ENCODE results near the gene GOLGA6L6.
"Not testable (repeated sequence)": the region's sequence is repeated elsewhere in the genome, so short reads cannot be mapped to it uniquely, and the experiment has no call there.

GOLGA6L6 gene
- total RNA-seq: 0 reads per million in 2 experiments

- not testable (repeated sequence) for DNase-seq (ENCODE audit: low read depth)
Observed at GRCh38 chr15:20541700-20542099, at the start of gene GOLGA6L6. Gene GOLGA6L6, minus strand, starts transcription at chr15:20541800. Its CDS starts 91 bp downstream, at chr15:20541709.

- DNase-seq (ENCODE audit: low read depth): not testable (repeated sequence)
Observed at GRCh38 chr15:20590069-20590468, 48.5 kb upstream of the GOLGA6L6 start.

GRCh38 chr15:20586821-20587220, 45.2 kb upstream of the GOLGA6L6 start:
- DNase-seq (ENCODE audit: low read depth): not testable (repeated sequence)

- DNase-seq (ENCODE audit: low read depth): not testable (repeated sequence)
Observed at GRCh38 chr15:20582726-20583115, 41.1 kb upstream of the GOLGA6L6 start.

- not testable (repeated sequence) for DNase-seq (ENCODE audit: low read depth)
Observed at GRCh38 chr15:20582109-20582725, 40.6 kb upstream of the GOLGA6L6 start.

- not testable (repeated sequence) for DNase-seq (ENCODE audit: low read depth)
Observed at GRCh38 chr15:20581261-20582108, 39.9 kb upstream of the GOLGA6L6 start.

GRCh38 chr15:20579662-20580061, 38.1 kb upstream of the GOLGA6L6 start:
- DNase-seq (ENCODE audit: low read depth): not testable (repeated sequence)

- not testable (repeated sequence) for DNase-seq (ENCODE audit: low read depth)
Observed at GRCh38 chr15:20551289-20551688, 9.7 kb upstream of the GOLGA6L6 start.

GRCh38 chr15:20505926-20506658, 35.5 kb downstream of the GOLGA6L6 start:
- DNase-seq (ENCODE audit: low read depth): not testable (repeated sequence)

GRCh38 chr15:20502839-20503238, 38.8 kb downstream of the GOLGA6L6 start:
- DNase-seq (ENCODE audit: low read depth): not testable (repeated sequence)

GRCh38 chr15:20501512-20502222, 39.9 kb downstream of the GOLGA6L6 start:
- not testable (repeated sequence) for DNase-seq (ENCODE audit: low read depth)

- DNase-seq (ENCODE audit: low read depth): not testable (repeated sequence)
Observed at GRCh38 chr15:20497781-20498180, 43.8 kb downstream of the GOLGA6L6 start.

- DNase-seq (ENCODE audit: low read depth): not testable (repeated sequence)
Observed at GRCh38 chr15:20493035-20493434, 48.6 kb downstream of the GOLGA6L6 start.

- DNase-seq (ENCODE audit: low read depth): not testable (repeated sequence)
Observed at GRCh38 chr15:20492598-20492997, 49.0 kb downstream of the GOLGA6L6 start.

- DNase-seq (ENCODE audit: low read depth): not testable (repeated sequence)
Observed at GRCh38 chr15:20489320-20489719, 52.3 kb downstream of the GOLGA6L6 start.
